SU-DHL-6 (cell line): ENCODE data around the gene CLSTN2.

ENCODE experiments used
- EZH2phosphoT487 ChIP-seq: fragments of 200-600 bp; sonication (generic), shearing (Covaris generic); conservative IDR thresholded peaks from 2 replicates; pipeline ENCODE4 v1.6.1; 2018; ENCODE audit warnings: mild to moderate bottlenecking, antibody characterized with exemption, low read length, moderate library complexity, mixed read lengths
- TF ChIP-seq, protein P1 (sequence below): fragments of 200-600 bp; sonication (generic); IDR thresholded peaks from one replicate; pipeline ENCODE4 v1.5.1; 2017; ENCODE audit warnings: antibody characterized with exemption, mild to moderate bottlenecking, low read length, moderate library complexity; ENCODE audit not compliant: insufficient read depth, poor library complexity, severe bottlenecking

DNA sequence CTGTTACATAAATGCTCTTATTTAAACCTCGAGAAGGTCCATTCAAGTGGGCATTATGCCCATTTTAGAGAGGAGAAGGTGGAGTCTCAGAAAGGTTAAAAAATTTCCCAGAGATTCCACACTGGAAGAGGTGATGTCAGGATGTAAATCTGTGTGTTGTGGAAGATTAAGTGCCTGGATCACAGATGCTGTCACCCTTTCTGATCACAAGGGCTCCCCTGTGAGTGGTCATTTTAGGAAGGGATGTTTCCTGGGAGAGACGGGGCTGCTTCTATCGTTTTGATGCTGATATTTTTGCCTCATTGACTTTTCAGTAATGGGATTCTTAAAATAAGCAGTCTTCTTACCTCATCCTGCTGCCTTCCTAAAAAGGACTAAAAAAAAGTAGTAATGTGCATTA, 132.5 kb downstream of the CLSTN2 start:
- TF ChIP-seq, protein P1, sequence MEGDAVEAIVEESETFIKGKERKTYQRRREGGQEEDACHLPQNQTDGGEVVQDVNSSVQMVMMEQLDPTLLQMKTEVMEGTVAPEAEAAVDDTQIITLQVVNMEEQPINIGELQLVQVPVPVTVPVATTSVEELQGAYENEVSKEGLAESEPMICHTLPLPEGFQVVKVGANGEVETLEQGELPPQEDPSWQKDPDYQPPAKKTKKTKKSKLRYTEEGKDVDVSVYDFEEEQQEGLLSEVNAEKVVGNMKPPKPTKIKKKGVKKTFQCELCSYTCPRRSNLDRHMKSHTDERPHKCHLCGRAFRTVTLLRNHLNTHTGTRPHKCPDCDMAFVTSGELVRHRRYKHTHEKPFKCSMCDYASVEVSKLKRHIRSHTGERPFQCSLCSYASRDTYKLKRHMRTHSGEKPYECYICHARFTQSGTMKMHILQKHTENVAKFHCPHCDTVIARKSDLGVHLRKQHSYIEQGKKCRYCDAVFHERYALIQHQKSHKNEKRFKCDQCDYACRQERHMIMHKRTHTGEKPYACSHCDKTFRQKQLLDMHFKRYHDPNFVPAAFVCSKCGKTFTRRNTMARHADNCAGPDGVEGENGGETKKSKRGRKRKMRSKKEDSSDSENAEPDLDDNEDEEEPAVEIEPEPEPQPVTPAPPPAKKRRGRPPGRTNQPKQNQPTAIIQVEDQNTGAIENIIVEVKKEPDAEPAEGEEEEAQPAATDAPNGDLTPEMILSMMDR, result no peak
- no peak for TF ChIP-seq EZH2phosphoT487
